ENCODE results near the gene SMC4. TPM values are rescaled to one million over a fixed set of nuclear protein-coding genes. Genes with fewer than 3 reads are reported as not detected.

SMC4 gene
- total and polyA plus RNA-seq, 2 of the 8 experiments (the other 6 are each of a cell fraction or from before 2014, with no cell fraction given): 26.6 to 118 TPM

GRCh38 chr3:160464321-160464720, 64.9 kb downstream of the SMC4 start (continued):
- TF ChIP-seq CHD7 (IDR thresholded peaks at IDR 0.05; ENCODE audit: insufficient replicate concordance, low read length) (no peak), RNF2 (IDR thresholded peaks at IDR 0.05; ENCODE audit: borderline replicate concordance, low read depth, low read length, missing control alignments, poor library complexity, severe bottlenecking) (no peak), ZNF274 (IDR thresholded peaks at IDR 0.05; ENCODE audit: borderline replicate concordance, extremely low read depth, low read length) (no peak)
